ENCODE measurements around the gene HTT. TPM values are rescaled to one million over a fixed set of nuclear protein-coding genes. Genes with fewer than 3 reads are reported as not detected.

Gene HTT
- total and polyA plus RNA-seq, 2 of the 8 experiments (the other 6 are each of a cell fraction or from before 2014, with no cell fraction given), result 24.0 to 71.0 TPM

DNA sequence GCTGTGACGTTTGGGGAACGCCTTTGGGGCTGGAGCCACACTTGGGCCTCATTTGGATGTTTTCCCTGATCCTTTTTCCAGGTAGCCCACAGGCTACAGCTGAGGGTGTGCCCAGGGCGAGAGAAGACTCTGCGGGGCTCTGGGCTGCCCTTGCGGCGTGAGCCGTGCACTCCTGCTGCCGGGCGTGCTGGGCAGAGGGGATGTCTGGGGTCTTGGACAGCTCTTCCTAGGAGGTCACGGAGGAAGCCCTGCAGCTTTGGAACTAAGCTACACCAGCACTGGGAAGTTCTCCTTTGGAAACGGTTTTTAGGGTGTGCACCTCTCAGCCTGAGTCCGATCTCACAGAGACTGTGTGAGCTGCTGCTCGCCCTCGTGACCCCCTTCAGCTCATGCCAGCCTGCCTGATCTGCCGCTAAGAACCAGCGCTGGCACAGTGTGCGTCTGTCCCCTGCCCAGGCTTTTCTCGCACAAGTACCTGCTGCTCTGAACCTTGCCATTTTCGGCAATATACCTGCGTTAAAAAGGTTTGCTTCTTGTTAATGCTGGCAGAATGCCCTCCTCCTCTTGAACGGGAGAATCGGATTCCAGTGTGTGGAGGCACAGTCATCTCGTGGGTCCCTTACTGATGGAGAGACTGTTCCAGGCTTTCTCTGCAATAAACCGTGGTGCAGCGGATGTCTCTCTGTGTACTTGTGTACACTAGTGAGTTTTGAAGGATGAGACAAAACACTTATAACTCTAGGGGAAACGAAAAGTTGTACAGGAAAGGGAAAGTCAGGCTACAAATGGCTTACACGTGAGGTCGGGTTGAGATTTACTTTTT lies 188.8 kb downstream of the HTT start:
- peaks cover 0 to 3% (median 0%) of the 10 kb centered on the region in 4 experiments; a peak in 1 of 7 replicates for H3K4me1 ChIP-seq (replicated peaks in 1 of 4; ENCODE audit: control insufficient read depth in 3 of 4, insufficient read depth in 4 of 4, low read length in 3 of 4)
- H3K79me1 ChIP-seq (ENCODE audit: low read depth, low read length), result no peaks in the 10 kb centered on the region
- no peaks in the 10 kb centered on the region for H3K23me2 ChIP-seq (ENCODE audit: low read depth, low read length)
- H3K4me3 ChIP-seq (ENCODE audit: extremely low read depth in 1 of 4, insufficient read depth in 2 of 4, low read depth in 3 of 4, low read length in 4 of 4), result no peak overlapping the region
- no peak overlapping the region for H2BK5ac ChIP-seq (ENCODE audit: low read depth, low read length)
- no peak overlapping the region for H2BK12ac ChIP-seq (ENCODE audit: low read depth, low read length)
- no peaks in the 10 kb centered on the region for H3K36me3 ChIP-seq (ENCODE audit: control insufficient read depth in 2 of 4, insufficient read depth in 4 of 4, low read length in 3 of 4)
- H4K20me1 ChIP-seq (replicated peaks in 1 of 2; ENCODE audit: control insufficient read depth in 1 of 2, insufficient read depth in 2 of 2, low read length in 2 of 2), result no peaks in the 10 kb centered on the region
- FAIRE-seq, result no peak
- no peak overlapping the region for H3K18ac ChIP-seq (ENCODE audit: extremely low read depth, low read length)
- no peak overlapping the region for H3K27ac ChIP-seq (ENCODE audit: low read depth, low read length)
- CTCF ChIA-PET (ENCODE audit: partially characterized antibody), result interaction anchor here (1.9 kb wide), 1 partner anchor 217 kb away, joined by 5 read pairs; no protein-coding TSS in a partner anchor
- H3K27me3 ChIP-seq (replicated peaks in 1 of 4; ENCODE audit: control insufficient read depth in 3 of 4, extremely low read depth in 1 of 4, insufficient read depth in 3 of 4, low read length in 3 of 4), result no peaks in the 10 kb centered on the region; a peak in 2 of 7 replicates
- POLR2A ChIA-PET (ENCODE audit: partially characterized antibody), result interaction anchor here (0.6 kb wide), 1 partner anchor 27 kb away, joined by 3 read pairs; no protein-coding TSS in a partner anchor
- no peak overlapping the region for H2BK15ac ChIP-seq (ENCODE audit: low read length)
- no peak overlapping the region; the same call in 1 of the 2 replicates for H4K8ac ChIP-seq (ENCODE audit: extremely low read depth, insufficient read depth, low read length)
- H3K23ac ChIP-seq (ENCODE audit: insufficient read length), result no peak overlapping the region
- H3K4ac ChIP-seq (replicated peaks; ENCODE audit: insufficient read length, low read depth, low read length), result no peak overlapping the region
- no peak overlapping the region for H4K5ac ChIP-seq (ENCODE audit: insufficient read length, low read depth, low read length)
- H2BK120ac ChIP-seq (replicated peaks; ENCODE audit: low read depth, low read length), result no peak overlapping the region
- no peak overlapping the region for H2AFZ ChIP-seq (ENCODE audit: low read length)
- H2AK5ac ChIP-seq (ENCODE audit: low read depth, low read length), result no peak overlapping the region
- H3K79me2 ChIP-seq (ENCODE audit: control insufficient read depth in 1 of 2, insufficient read depth in 2 of 2, low read length in 2 of 2), result no peaks in the 10 kb centered on the region
- no peak overlapping the region for H2BK20ac ChIP-seq (ENCODE audit: low read length)
- H3K9ac ChIP-seq (replicated peaks in 1 of 4; ENCODE audit: extremely low read depth in 1 of 4, low read depth in 3 of 4, low read length in 3 of 4), result no peak overlapping the region
- 88% methylated on average over 28 of the region's 28 CpGs; no CpG with 5 or more reads in 1 of the 2 experiments for WGBS, 2 experiments (ENCODE audit: extremely low coverage in 1 of 2, insufficient coverage in 1 of 2, insufficient read length in 1 of 2, insufficient replicate concordance in 2 of 2, low coverage in 1 of 2, low lambda C conversion rate in 2 of 2, missing lambda C conversion rate in 1 of 2)
- H3K4me2 ChIP-seq (ENCODE audit: insufficient read depth in 1 of 2, low read depth in 2 of 2, low read length in 2 of 2), result no peak overlapping the region
- peak in 1 of 2 experiments; percentile 47 for DNase-seq (ENCODE audit: low read depth in 1 of 2, low spot score in 2 of 2)
- H3K9me3 ChIP-seq (ENCODE audit: insufficient read depth in 2 of 2, low read depth in 1 of 2, low read length in 1 of 2), result no peaks in the 10 kb centered on the region
- no peak overlapping the region for H3K14ac ChIP-seq (ENCODE audit: insufficient read length)
- H3K56ac ChIP-seq (replicated peaks; ENCODE audit: insufficient read length, low read depth, low read length), result no peak overlapping the region
- no peak overlapping the region for H4K91ac ChIP-seq (replicated peaks; ENCODE audit: insufficient read length, low read length)
- no peak for TF ChIP-seq CHD2 (IDR thresholded peaks at IDR 0.05; ENCODE audit: low read length)
- TF ChIP-seq TAF1 (IDR thresholded peaks at IDR 0.05; ENCODE audit: low read depth, low read length), result no peak
- no peak for TF ChIP-seq TAF7 (optimal IDR thresholded peaks at IDR 0.05; ENCODE audit: borderline replicate concordance, low read depth, low read length)
- no peak for TF ChIP-seq MAFK (IDR thresholded peaks at IDR 0.05; ENCODE audit: low read depth, low read length)
- TF ChIP-seq NRF1 (IDR thresholded peaks at IDR 0.05; ENCODE audit: low read depth, low read length), result no peak
- no peak for TF ChIP-seq JUND (IDR thresholded peaks at IDR 0.05; ENCODE audit: low read length)
- TF ChIP-seq, protein P1, sequence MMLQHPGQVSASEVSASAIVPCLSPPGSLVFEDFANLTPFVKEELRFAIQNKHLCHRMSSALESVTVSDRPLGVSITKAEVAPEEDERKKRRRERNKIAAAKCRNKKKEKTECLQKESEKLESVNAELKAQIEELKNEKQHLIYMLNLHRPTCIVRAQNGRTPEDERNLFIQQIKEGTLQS (IDR thresholded peaks at IDR 0.05; ENCODE audit: insufficient read depth, low read depth, low read length), result no peak
- no peak for TF ChIP-seq KDM1A (IDR thresholded peaks at IDR 0.05; ENCODE audit: borderline replicate concordance, low read length)
- TF ChIP-seq KDM4A (IDR thresholded peaks at IDR 0.05; ENCODE audit: low read depth, low read length, severe bottlenecking), result no peak
- TF ChIP-seq SIN3A (conservative IDR thresholded peaks at IDR 0.05 in 1 of 2, IDR thresholded peaks at IDR 0.05 in 1 of 2; ENCODE audit: low read depth in 1 of 2, low read length in 2 of 2), result no peak
- TF ChIP-seq, protein P2, sequence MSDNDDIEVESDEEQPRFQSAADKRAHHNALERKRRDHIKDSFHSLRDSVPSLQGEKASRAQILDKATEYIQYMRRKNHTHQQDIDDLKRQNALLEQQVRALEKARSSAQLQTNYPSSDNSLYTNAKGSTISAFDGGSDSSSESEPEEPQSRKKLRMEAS (IDR thresholded peaks at IDR 0.05), result no peak
